A549 treated with dexamethasone at 1 μM for 4 hours (cell line): Measurements from ENCODE around the gene PCMT1. TPM values are rescaled to one million over a fixed set of nuclear protein-coding genes. Genes with fewer than 3 reads are reported as not detected.

ENCODE experiments used
- total RNA-seq: library from RNA; stranded (reverse); fragments of 200-300 nt; extraction: Qiagen RNA extraction; gene quantifications from 5 replicates; pipeline ENCODE4 v1.2.3, GENCODE V29; 2022

PCMT1 gene
- total RNA-seq, result 87.2 to 97.0 TPM (median 88.6 TPM) in 5 replicates

DNA sequence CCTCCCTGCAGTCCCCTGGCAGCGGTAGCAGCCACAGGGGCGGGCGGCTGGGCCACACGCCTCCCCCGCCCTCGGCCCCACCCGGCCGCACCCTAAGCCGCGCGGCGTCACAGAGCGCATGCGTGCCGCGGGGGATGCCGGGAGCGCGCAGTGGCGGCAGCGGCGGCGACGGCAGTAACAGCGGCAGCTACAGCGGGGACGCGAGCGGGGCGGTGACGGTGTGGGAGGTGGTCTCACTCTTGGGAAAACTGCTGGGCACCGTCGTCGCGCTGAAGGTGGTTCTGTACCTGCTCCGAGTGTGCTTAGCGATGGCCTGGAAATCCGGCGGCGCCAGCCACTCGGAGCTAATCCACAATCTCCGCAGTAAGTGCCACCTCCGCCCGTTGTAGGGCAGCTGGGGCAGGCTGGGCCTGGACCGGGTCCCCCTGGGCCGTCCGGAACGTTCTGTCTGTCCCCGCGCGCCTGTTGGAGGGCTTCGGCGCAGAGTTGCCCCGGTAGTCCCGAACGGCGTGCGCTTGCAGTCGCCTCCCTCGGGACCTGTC is at the start of gene PCMT1:
PCMT1 (plus strand) TSS at position 148 of the 542 bp plus-strand sequence; CDS start at position 309, 161 bp downstream.

DNA sequence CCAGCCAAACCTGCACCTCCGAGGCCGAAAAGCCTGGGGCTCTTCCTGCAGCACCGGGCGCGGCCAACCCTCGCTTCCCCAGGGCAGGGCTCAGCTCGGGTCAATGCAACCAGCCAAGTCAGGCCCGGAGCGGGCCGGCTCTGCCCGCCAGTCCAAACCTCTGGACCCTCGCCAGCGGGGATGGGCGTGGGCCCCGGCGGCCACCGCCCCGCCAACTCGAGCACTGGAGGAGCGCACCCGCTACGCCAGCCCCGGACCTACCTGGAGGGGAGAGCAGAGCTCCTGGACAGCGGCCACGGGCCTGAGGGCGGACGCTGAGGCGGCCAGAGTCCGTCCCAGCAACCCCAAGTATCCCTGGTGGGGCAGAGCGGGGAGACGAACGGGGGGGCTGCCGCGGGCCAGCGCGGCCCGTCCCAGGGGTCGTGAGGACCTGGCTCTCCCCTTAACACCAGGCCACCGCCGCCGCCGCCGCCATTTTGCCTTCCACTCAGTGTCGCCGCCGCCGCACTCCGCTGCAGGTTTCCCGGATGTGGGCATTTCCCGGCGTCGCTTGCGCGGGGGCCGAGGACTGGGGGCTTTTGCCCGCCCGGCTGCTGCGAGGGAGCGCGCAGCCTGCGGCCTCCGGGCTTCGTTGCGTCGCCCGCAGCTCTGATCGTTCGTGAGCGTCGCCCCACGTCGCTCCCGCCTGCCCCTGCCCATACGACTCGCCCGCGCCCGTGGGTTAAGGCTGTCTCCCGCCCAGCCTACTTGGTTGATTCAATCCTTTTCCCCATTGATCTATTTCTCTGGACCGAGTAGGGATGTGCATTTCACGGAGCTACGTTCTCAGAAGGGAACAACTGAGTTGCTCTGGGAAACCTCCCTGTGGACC is 31.7 kb upstream of the PCMT1 start, which contains the start of gene LATS1:
LATS1 (minus strand) TSS at position 514 of the 871 bp plus-strand sequence. CDS start 15,975 bp downstream, outside the sequence.

DNA sequence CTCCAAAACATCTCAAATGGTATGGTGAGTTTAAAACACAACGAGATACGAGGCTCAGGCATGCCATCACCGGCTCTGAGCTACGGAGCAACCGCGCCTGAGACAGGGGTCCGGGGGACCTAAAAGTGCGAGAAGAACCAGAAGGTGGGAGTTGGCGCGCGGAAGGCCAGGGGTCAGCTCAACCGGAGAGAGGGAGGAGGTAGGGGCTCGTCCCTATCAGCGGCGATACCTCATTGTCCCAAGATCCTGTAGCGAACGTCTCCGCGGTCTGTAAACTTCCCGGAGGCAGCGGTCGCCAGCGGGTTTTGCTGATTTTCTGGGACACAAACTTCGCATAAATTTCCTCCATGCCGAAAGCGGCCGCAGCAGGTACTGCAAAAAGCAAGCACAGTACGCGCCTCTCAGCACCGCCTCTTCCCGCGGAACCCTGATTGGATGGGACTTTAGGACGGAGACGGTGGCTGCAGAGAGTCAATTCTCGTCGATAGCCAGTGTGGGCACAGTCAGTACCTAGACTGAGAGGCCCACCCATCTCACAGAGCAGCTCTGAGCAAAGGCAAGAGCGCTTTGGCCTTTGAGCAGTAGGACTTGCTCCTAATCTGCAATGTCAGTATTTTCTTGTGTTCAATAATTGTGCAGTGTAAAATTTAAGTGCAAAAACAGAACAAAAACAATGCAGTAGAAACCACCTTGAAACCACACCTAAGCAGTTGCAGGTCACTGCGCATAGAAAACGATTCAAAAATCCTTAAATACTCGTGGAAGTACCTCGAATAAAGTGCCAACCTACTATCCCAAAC is 3.2 kb upstream of the PCMT1 start, which contains the start of gene NUP43:
NUP43 (minus strand) TSS at position 383 of the 800 bp plus-strand sequence; CDS start at position 349, 34 bp downstream.

Other genes starting within 250 kb of the PCMT1 start
- gene PPIL4, start 203.7 kb upstream of the PCMT1 start, total RNA-seq, result 12.6 to 19.4 TPM (median 15.4 TPM) in 5 replicates
- 24.3 to 29.4 TPM (median 26.2 TPM) in 5 replicates for gene GINM1, start 183.4 kb upstream of the PCMT1 start, total RNA-seq
- 9.6 to 13.8 TPM (median 12.3 TPM) in 5 replicates for gene KATNA1, start 101.0 kb upstream of the PCMT1 start, total RNA-seq
- gene LATS1, start 31.6 kb upstream of the PCMT1 start, total RNA-seq, result 5.8 to 10.9 TPM (median 9.8 TPM) in 5 replicates
- gene NUP43, start 3.2 kb upstream of the PCMT1 start, total RNA-seq, result 11.2 to 18.8 TPM (median 16.2 TPM) in 5 replicates
- 27.3 to 38.0 TPM (median 36.4 TPM) in 5 replicates for gene LRP11, start 114.6 kb downstream of the PCMT1 start, total RNA-seq
- 1.8 to 3.1 TPM (median 2.8 TPM) in 5 replicates for gene RAET1E, start 148.4 kb downstream of the PCMT1 start, total RNA-seq
- 5.9 to 10.5 TPM (median 8.0 TPM) in 5 replicates for gene RAET1G, start 173.4 kb downstream of the PCMT1 start, total RNA-seq
- 3.5 to 4.2 TPM (median 3.8 TPM) in 5 replicates for gene ULBP2, start 192.3 kb downstream of the PCMT1 start, total RNA-seq
- gene ULBP1, start 214.2 kb downstream of the PCMT1 start, total RNA-seq, result 0.76 to 1.4 TPM (median 1.0 TPM) in 5 replicates